Endothelial cell of umbilical vein (primary cell): ENCODE results near the gene DISP2. TPM values are rescaled to one million over a fixed set of nuclear protein-coding genes. Genes with fewer than 3 reads are reported as not detected.

Source experiments
- BruUV-seq: library from RNA; stranded (reverse); fragments of 400-500 nt; replicated peaks from 2 replicates; lab custom pipeline; 2021; lab: Mats Ljungman, UMichigan
- CTCF ChIA-PET: fragments of 300-600, 350-600 bp; sonication (Branson Sonifier 250); formaldehyde crosslinking; loops from one replicate; lab custom pipeline; 2021; ENCODE audit warnings: antibody characterized with exemption, inconsistent platforms; lab: Charles Lee
- POLR2A ChIA-PET: fragments of 300-600, 350-600 bp; sonication (Branson Sonifier 250); formaldehyde crosslinking; loops from one replicate; lab custom pipeline; 2021; ENCODE audit warnings: antibody characterized with exemption, inconsistent platforms; lab: Charles Lee
- DNase-seq: peaks from one replicate; pipeline ENCODE4 v3.0.0-alpha.2; 2011; ENCODE audit warnings: low read depth, low spot score
- FAIRE-seq: peaks from 2 replicates; lab custom pipeline; 2011; peaks lifted over from hg19 to GRCh38; lab: Jason Lieb, UNC
- H2AFZ ChIP-seq: 2 replicates; pipeline ENCODE4 v1.6.0; 2012; ENCODE audit warnings: low read depth, low read length, control low read depth, inconsistent platforms
- H3K27ac ChIP-seq: 2 replicates; pipeline ENCODE4 v1.5.1; 2011; ENCODE audit warnings: low read depth, mild to moderate bottlenecking, control low read depth, low read length, moderate library complexity; ENCODE audit not compliant: insufficient read depth
- H3K27me3 ChIP-seq, 2 experiments: 2 replicates each; pipeline versions ENCODE4 v1.6.0 to v1.6.1; 2011; ENCODE audit warnings: low read length in 2 of 2, mixed read lengths in 1 of 2; ENCODE audit not compliant: control insufficient read depth in 2 of 2, insufficient read depth in 2 of 2
- H3K36me3 ChIP-seq, 2 experiments: 2 replicates in 1 of 2; 3 replicates in 1 of 2; pipeline ENCODE4 v1.5.1; 2011; ENCODE audit warnings: low read length in 2 of 2, mild to moderate bottlenecking in 1 of 2, moderate library complexity in 1 of 2; ENCODE audit not compliant: control insufficient read depth in 2 of 2, insufficient read depth in 2 of 2; ENCODE audit errors: extremely low read depth in 1 of 2
- H3K4me1 ChIP-seq: 3 replicates; pipeline ENCODE4 v1.5.1; 2011; ENCODE audit warnings: mild to moderate bottlenecking, low read length; ENCODE audit not compliant: control insufficient read depth, insufficient read depth; ENCODE audit errors: extremely low read depth
- H3K4me2 ChIP-seq: 2 replicates; pipeline ENCODE4 v1.6.1; 2011; ENCODE audit warnings: low read length, control low read depth, mixed read lengths; ENCODE audit not compliant: insufficient read depth
- H3K4me3 ChIP-seq, 3 experiments: fragments of 200-600 bp in 1 of 3; sonication (generic), shearing (Covaris generic) in 1 of 3; replicated peaks in 1 of 3; 2 replicates each; pipeline ENCODE4 v1.5.1; 2011 to 2016; ENCODE audit warnings: control low read depth in 3 of 3, low read length in 3 of 3, mild to moderate bottlenecking in 2 of 3, inconsistent platforms in 1 of 3, low read depth in 1 of 3, moderate library complexity in 1 of 3; ENCODE audit not compliant: insufficient read depth in 1 of 3
- H3K79me2 ChIP-seq: 2 replicates; pipeline ENCODE4 v1.6.0; 2012; ENCODE audit warnings: low read length, inconsistent platforms; ENCODE audit not compliant: control insufficient read depth, insufficient read depth
- H3K9ac ChIP-seq: replicated peaks from 2 replicates; pipeline ENCODE3; 2011; ENCODE audit warnings: low read length, control low read depth; ENCODE audit not compliant: insufficient read depth; ENCODE audit errors: extremely low read depth
- H3K9me1 ChIP-seq: replicated peaks from 3 replicates; pipeline ENCODE4 v1.6.0; 2011; ENCODE audit warnings: mild to moderate bottlenecking, low read length; ENCODE audit not compliant: control insufficient read depth, insufficient read depth; ENCODE audit errors: extremely low read depth
- H3K9me3 ChIP-seq: replicated peaks from 2 replicates; pipeline ENCODE4 v1.5.1; 2012; ENCODE audit warnings: low read length, inconsistent platforms; ENCODE audit not compliant: control insufficient read depth, insufficient read depth
- H4K20me1 ChIP-seq: replicated peaks from 2 replicates; pipeline ENCODE3; 2011; ENCODE audit warnings: mild to moderate bottlenecking, low read length; ENCODE audit not compliant: control insufficient read depth, insufficient read depth; ENCODE audit errors: extremely low read depth
- CTCF ChIP-seq, 2 donors: IDR thresholded peaks; 1 replicate in 1 of 2; 2 replicates in 1 of 2; pipeline ENCODE4 v1.5.1; 2011; ENCODE audit warnings: low read length in 2 of 2, mild to moderate bottlenecking in 2 of 2, moderate library complexity in 2 of 2, control low read depth in 1 of 2, inconsistent platforms in 1 of 2, low read depth in 1 of 2; ENCODE audit not compliant: insufficient read depth in 1 of 2; ENCODE audit errors: extremely low read depth in 1 of 2
- EZH2 ChIP-seq: IDR thresholded peaks from 2 replicates; pipeline ENCODE4 v1.6.1; 2012; ENCODE audit warnings: borderline replicate concordance, low read depth, mild to moderate bottlenecking, moderate library complexity, low read length, inconsistent platforms; ENCODE audit not compliant: severe bottlenecking
- dilution Hi-C: fragments of 300-500 bp; cut with MboI; formaldehyde crosslinking; loops from one replicate; pipeline ENCODE4 v1.15.0; 2019; ENCODE audit warnings: low sequenced_read_pairs; ENCODE audit not compliant: extremely low pct_ligation_motif_present
- intact Hi-C: fragments of 100-400 bp; cut with micrococcal nuclease; formaldehyde crosslinking; loops from one replicate; pipeline ENCODE4 v1.10.0; 2022
- polyA plus RNA-seq, 4 experiments: library from polyadenylated mRNA; depleted of rRNA in 3 of 4; stranded (reverse) in 3 of 4; unstranded in 1 of 4; fragments of >200 nt; gene quantifications; 2 replicates each; pipeline versions ENCODE4 v1.2.1 to v1.2.3, GENCODE V29; 2011 to 2012; ENCODE audit warnings: missing spikeins in 1 of 4
- total RNA-seq: library from RNA; stranded (reverse); gene quantifications from 2 replicates; pipeline ENCODE4 v1.2.3, GENCODE V29; 2021

The DISP2 gene
- total and polyA plus RNA-seq, 2 donors (not counting 3 experiments of a cell fraction or from before 2014, with no cell fraction given): 0.10 to 1.2 TPM

GRCh38 chr15:40322531-40323238 lies 35.3 kb upstream of the DISP2 start:
- intact Hi-C loops: loop anchor here (1.0 kb wide), 4 partner anchors 7 to 100 kb away; partner anchors contain the start of gene DISP2
- Histone ChIP-seq H4K20me1 (no peaks in the 10 kb centered on the region), H3K27ac (no peak overlapping the region), H3K27me3 (no peaks in the 10 kb centered on the region), H3K4me2 (peak overlapping the region; percentile 45), H3K4me3 (no peak overlapping the region), H2AFZ (peak overlapping the region; percentile 6), H3K9me3 (no peaks in the 10 kb centered on the region), H3K36me3 (no peaks in the 10 kb centered on the region), H3K9me1 (no peaks in the 10 kb centered on the region), H3K79me2 (peaks cover 11% of the 10 kb centered on the region), H3K9ac (no peak overlapping the region), H3K4me1 (peaks cover 43% of the 10 kb centered on the region)
- DNase-seq: no peak
- peak; percentile 32 for TF ChIP-seq EZH2
- TF ChIP-seq CTCF (IDR thresholded peaks at IDR 0.05; ENCODE audit: extremely low read depth in 1 of 2, insufficient read depth in 1 of 2, low read depth in 1 of 2, low read length in 2 of 2): no peak
- dilution Hi-C loops: no loop called here
- FAIRE-seq: no peak
- POLR2A ChIA-PET: interaction anchor here (0.7 to 2.3 kb wide), 2 partner anchors 11 to 18 kb away, joined by 6 to 11 read pairs; partner anchors contain the start of gene CCDC9B
- BruUV-seq: no TSS peak
- CTCF ChIA-PET: interaction anchor here (0.6 to 15.0 kb wide), 25 partner anchors 8 to 245 kb away, joined by 3 to 287 read pairs (median 4); partner anchors contain the start of genes BAHD1, CCDC9B and PLCB2
